SKM-1 (cell line): ENCODE results near the gene DUXA.
A peak's percentile ranks its signal among the peaks of the same experiment; 100 is the strongest.
"Not testable (repeated sequence)": the region's sequence is repeated elsewhere in the genome, so short reads cannot be mapped to it uniquely, and the experiment has no call there.

Source experiments
- DNase-seq: peaks from one replicate; lab custom pipeline; 2025; ENCODE audit not compliant: unreplicated experiment; lab: John Stamatoyannopoulos, UW

Gene DUXA

DNA sequence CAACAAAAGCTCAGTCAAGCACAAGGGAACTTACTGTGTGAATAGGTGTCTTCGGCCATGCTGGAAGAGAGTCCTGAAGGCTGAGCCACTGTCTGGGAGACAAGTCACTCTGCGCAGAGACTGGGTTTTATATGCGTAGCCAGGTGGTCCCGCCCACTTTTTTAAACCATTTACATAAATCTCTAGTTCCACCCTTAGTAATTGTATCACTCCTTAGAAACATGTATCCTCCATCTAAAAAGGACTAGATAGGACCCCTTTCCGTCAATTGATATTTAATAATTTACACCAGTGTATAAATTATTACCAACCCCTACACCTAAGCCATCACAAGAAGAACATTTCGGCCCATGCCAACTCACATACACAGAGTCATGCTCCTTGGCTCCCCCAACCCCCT, at the start of gene DUXA:
DUXA (minus strand) TSS at position 101 of the 400 bp plus-strand sequence; CDS start at position 59, 42 bp downstream.
- DNase-seq: no peak

DNA sequence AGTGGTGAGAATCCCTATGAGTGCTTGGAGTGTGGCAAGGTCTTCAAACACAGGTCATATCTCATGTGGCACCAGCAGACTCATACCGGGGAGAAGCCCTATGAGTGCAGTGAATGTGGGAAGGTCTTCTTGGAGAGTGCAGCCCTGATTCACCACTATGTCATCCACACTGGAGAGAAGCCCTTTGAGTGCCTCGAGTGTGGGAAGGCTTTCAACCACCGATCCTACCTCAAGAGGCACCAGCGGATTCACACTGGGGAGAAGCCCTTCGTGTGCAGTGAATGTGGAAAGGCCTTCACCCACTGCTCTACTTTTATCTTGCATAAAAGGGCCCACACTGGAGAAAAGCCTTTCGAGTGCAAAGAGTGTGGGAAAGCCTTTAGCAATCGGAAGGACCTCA, 44.8 kb upstream of the DUXA start:
- DNase-seq: no peak

DNA sequence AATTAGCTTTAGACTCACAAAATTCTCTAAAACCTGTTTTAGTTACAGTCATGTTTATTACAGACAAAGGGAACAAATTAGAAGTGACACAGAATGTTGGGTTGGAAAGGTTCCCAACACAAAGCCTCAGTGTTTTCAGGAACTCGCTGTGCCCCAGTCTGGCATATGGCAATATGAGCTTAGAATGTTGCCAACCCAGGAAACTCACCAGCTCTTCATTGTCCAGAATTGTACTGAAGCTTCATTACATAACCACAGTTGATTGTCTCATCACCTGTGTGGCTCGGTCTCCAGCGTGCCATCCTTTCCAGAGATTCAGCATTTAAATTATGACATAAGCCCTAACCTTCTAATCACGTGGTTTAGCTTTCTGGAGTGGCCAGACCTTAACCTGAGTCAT, 43.1 kb upstream of the DUXA start:
- DNase-seq: no peak

DNA sequence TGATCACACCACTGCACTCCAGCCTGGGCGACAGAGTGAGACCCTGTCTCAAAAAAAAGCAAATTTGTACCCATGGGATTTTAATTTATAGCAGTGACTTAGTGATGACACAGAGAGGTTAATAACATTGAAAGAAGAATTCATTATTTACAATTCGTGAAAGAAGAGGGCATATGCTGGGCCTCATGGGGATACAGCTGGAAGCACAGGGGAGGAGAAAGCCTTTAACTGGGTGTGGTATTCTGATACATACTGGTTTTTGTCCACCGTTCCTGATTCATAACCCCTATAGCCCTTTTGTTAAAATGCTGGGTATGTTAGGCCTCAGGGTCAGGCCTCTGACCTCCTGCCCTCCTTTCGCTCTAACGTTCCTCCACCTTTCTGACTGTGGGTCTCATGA, 34.9 kb upstream of the DUXA start:
- no peak for DNase-seq

DNA sequence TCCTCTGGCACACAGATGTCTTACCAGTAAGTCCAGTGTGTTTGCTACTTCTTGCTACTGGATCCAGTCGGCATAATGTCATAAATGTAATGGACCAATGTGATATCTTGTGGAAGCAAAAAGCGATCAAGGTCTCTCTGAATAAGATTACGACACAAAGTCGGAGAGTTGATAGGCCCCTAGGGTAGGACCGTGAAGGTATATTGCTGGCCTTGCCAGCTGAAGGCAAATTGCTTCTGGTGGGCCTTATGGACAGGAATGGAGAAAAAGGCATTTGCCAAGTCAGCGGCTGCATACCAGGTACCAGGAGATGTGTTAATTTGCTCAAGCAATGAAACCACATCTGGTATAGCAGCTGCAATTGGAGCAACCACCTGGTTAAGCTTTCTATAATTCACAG, 30.6 kb upstream of the DUXA start:
- DNase-seq: not testable (repeated sequence)

DNA sequence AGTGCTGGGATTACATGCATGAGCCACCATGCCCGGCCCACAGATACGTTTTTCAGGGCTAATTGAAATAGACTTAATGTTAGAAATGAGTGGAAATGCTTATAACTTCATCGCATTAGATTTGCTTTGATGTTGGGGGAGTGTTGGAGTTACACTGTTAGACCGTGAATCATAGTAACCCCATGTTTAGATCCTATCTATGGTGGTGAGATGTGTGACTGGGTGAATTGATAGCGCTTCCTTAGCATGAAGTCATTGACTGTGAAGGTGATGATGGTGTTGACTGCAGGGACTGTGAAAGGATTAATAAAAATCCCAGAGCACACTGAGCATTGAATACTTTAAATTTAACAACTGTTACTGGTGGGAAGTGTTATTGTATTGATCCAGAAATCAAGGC, 25.7 kb upstream of the DUXA start:
- no peak for DNase-seq

DNA sequence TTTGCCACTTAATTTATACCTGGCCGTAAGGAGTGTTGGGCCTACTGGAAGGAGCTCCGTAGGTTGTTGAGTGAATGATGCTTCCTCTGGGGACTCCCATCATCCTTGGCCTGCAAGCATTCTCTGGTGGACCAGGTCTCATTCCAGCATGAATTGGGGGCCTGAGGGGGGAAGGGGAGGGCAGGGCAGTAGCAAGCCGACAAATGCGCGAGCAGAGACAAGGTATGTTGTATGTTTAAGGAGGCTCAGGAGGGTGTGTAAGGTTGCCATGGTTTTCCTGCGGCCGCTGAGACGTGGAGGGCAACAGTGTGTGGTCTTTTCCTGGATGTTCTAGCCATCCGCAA, 24.8 kb upstream of the DUXA start:
- DNase-seq: no peak

DNA sequence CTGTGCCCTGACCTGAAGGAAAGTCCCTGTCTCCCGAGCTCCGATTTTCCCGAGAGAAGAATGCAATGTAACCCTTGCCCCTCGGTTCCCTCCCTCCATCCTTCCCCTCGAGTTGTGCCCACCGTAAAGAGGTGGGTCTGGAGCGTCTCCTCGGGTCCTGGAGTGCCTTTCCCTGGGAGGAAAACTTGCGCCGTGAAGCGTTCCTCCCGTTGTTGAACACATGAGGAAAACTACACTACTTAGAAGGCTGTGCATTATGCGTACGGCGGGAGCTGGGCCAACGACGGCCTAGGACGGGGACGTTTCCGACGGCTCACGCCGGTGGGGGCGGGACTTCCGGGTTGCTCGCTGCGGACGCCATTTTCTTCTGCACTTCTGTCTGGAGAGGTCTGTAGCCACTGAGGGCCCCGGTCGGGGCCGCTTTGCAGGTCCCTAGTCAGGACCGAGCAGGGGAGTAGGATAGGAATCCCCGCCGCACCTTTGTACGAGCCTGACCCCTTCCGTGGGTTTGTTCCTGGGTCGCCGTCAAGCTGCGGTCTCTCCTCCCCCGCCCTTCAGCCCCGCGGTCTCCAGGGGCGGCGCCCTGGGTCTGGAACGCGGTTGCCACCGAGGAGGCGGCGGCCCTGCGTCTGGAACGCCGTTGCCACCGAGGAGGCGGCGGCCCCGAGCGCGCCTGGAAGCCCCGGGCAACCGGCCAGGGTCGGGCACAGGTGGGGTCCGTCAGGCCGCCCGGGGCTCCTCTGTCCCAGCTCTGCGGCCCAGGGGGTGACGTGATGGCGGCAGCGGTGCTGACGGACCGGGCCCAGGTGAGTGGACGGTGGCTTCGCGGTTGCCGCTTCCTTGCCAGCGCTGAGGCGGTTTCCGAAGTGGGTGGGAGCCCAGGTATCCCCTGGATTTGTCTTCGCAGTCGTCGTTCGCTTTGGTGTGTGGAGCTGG, 24.1 kb upstream of the DUXA start, which contains the start of gene ZNF264:
ZNF264 (plus strand) TSS at position 360 of the 936 bp plus-strand sequence; CDS start at position 774, 414 bp downstream.
- peak; percentile 2 for DNase-seq

DNA sequence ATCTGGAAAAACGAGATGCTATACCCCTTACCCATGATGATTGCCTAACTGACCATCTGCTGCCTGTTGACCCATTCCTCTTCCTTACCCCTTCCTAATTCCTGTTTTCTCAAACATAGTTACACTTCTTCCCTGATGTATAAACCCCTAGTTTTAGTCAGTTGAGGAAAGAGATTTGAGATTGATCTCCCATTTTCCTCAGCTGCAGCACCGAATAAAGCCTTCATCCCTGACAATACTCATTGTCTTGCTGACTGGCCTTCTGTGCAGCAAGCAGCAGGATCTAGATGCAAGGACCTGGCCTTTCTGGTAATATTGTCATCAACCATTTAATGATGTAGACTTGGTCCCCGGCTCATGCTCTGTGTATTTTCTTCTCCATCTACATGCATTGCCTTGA, 23.0 kb upstream of the DUXA start:
- no peak for DNase-seq

DNA sequence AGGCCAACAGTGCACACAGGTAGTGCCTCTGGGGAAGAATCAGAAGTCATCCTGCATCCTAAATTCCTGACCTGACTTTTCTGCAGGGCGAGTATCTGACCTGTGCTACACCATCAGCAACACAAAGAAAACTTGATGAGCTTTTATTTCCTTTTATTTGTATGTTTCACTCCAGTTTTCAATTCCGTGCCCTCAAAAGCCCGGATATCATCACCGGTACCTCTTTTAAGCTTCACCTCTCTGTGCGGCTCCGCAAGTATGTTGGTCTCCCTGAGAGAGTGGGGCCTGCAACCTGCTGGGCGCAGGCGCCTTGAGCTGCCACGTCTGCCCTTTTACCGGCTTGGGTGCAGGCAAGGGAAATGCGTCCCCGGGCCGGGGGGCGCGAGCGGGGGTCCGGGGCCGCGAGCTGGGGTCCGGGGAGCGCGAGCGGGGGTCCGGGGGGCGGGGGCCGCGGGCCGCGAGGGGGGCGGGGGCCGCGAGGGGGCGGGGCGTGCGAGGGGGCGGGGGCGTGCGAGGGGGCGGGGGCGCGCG, 4.3 kb upstream of the DUXA start:
- no peak for DNase-seq

DNA sequence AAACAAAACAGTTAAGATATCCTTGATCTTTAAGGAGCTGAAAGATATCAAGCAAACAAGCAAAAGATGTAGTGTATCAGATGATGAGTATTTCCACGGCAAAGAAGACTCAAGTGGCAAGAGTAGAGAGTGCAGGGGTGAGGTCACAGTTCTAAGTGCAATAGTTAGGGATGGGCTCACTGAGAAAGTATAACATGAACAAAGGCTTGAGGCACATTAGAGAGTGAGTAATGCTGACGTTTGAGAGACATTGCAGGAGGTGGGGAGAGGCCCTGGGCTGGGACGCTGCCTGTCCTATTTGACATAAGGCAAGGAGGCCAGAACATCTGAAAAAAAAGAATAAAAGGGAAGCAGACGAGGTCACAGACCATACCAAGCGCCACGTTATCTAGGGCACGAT, 1.4 kb downstream of the DUXA start:
- no peak for DNase-seq

DNA sequence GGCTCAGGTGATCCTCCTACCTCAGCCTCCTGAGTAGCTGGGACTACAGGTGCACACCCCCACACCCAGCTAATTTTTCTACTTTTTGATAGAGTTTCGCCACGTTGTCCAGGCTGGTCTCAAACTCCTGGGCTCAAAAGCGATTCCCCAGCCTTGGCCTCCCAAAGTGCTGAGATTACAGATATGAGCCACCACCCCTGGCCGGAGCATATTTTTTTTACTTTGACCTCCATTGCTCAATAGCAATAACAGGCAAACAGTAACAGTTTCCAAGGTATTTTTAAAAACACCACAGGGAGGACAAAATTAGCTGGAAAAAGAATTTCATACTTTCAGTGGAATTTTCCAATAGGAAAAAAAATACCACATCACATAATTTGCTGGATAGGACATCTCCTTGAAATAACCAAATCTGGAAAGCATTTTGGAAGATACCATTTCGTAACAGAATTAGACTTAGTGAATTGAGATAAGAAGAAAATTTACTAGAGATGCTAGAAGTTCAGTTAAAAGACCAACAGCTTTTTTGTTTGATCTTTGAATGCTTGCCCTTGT, 5.2 kb downstream of the DUXA start:
- no peak for DNase-seq

DNA sequence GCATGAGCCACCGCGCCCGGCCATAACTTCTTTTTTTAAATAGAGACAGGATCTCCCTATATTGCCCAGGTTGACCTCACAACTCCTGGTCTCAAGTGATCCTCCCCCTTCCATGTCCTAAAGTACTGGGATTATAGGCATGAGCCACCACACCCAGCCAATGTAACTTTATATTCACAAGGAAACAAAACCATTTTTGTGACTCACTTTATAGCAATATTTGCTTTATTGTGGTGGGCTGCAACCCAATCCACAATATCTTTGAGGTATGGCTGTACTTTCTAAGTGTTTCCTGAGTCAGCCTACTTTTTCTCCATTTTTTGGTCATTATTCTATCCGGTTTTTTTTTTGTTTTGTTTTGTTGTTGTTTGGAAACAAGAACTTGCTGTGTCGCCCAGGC, 14.4 kb downstream of the DUXA start:
- DNase-seq: no peak

DNA sequence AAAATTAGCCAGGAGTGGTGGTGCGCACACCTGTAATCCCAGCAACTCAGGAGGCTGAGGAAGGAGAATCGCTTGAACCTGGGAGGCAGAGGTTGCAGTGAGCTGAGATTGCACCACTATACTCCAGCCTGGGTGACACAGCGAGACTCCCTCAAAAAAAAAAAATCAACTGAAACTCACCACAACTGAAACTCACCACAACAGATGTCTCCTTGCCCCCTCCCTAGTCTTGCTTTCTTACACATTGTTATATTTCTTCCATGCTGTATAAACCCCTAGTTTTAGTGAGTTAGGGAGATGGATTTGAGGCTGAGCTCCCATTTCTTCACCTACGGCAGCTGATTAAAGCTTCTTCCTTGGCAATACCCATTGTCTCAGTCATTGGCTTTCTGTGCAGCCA, 25.6 kb downstream of the DUXA start:
- DNase-seq: no peak

DNA sequence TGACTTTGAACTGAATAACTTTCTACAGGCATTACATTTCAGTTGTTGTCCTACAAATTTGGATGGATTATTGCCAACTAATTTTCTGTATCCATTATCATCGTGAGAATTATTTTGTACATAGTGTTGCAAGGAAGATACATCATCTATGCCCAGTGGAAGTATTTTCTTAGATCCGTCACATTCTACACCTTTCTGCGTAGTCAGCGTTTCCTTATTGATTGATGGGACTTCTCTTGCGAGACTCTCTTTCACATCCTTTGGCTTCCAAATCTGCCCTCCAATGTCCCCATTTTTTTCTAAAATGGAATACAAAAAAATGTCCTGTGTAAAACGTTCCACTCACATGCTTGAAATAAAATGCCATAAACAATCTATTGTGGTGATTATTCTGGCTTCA, 31.5 kb downstream of the DUXA start:
- no peak for DNase-seq

DNA sequence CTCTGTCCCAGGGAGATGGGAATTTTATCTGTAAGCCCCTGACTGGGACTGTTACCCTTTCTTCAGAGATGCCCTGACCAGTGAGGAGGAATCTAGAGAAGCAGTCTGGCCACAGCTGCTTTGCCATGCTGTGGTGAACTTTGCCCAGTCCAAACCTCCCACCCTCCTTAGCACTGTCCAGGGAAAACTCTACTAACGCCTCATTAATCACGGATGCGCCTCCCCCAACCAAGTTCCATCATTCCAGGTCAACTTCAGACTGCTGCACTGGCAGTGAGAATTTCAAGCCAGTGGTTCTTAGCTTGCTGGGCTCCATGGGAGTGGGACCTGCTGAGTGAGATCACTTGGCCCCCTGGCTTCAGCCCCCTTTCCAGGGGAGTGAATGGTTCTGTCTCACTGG, 39.9 kb downstream of the DUXA start:
- DNase-seq: not testable (repeated sequence)

DNA sequence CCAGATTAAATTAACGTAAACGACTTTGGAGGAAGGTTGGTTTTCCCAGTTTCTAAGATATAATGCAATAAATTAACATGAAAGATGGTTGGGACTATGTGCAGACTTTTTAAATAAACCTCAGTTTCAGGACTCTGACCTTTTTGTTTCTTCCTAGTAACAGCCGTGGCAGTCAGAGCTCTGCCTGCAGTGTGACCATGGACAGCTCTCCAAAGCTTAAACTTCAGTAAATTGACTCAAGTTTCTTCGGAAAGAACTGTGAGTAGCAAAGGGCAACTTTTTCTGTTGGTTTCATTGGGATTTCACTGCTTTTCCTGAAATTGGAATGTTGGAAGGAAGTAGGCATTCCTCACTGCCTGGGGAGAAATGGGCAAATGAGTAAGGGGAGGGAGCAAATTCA, 43.4 kb downstream of the DUXA start:
- no peak for DNase-seq

DNA sequence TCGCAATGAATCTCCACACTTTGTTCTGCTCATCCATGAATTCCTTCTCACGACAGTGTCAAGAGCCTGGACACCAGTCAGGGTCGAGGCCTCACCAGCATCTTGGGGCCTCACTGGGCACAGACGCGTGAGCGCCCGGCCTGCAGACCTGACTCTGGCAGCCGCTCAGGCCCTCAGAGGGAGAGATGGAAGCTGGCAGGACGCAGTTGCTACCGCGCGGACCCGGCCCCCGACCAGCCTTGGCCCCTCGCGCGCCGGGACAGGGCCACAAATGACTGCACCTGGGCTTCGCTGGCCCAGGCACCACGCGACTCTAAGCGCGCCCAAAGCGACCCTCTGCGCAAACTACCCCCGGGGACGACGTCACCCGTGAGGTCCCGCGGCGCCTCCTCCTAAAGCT, 48.4 kb downstream of the DUXA start:
- DNase-seq: no peak

DNA sequence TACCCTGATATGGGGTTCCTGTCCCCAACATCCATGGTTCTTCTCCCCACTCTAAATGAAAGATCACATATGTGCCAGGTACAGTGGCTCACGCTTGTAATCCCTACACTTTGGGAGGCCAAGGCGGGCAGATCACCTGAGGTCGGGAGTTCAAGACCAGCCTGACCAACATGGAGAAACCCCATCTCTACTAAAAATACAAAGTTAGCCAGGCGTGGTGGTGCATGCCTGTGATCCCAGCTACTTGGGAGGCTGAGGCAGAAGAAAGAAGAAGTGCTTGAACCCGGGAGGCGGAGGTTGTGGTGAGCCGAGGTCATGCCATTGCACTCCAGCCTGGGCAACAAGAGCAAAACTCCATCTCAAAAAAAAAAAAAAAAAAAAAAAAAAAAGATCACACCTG, 53.8 kb downstream of the DUXA start:
- DNase-seq: not testable (repeated sequence)

DNA sequence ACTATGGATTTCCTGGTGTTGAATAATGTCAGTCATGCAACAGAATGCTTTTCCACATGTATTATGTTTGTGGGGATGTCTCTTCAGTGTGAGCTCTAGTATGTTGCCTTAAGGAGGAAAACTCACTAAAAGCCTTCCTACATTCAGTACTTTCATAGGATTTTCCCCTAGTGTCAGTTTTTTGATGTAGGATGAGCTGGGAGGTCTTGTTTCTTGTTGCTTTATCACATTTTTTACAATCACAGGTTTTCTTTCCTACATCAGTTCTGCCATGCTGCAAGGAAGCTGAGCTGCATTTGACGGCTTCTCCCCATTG, 56.0 kb downstream of the DUXA start:
- DNase-seq: no peak

DNA sequence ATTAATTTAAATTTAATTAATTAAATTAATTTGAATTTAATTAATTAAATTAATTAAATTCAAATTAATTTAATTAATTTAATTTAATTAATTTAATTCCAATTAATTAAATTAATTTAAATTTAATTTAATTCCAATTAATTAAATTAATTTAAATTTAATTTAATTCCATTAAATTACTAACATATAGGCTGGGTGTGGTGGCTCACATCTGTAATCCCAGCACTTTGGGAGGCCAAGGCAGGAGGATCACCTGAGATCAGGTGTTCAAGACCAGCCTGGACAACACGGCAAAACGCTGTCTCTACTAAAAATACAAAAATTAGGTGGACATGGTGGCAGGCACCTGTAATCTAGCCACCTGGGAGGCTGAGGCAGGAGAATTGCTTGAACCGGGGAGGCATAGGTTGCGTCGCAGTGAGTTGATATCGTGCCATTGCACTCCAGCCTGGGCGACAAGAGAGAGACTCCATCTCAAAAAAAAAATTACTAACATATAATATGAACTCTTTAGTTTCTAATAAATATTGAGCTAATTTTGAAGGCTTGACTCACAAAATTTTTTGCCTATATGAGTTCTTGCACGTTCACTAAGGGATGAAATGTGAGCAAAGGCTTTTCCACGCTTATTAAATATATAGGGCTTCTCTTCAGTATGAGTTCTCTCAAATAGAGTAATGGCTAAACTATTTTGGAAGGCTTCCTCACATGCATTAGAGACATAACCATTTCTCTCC, 56.5 kb downstream of the DUXA start:
- DNase-seq: no peak

DNA sequence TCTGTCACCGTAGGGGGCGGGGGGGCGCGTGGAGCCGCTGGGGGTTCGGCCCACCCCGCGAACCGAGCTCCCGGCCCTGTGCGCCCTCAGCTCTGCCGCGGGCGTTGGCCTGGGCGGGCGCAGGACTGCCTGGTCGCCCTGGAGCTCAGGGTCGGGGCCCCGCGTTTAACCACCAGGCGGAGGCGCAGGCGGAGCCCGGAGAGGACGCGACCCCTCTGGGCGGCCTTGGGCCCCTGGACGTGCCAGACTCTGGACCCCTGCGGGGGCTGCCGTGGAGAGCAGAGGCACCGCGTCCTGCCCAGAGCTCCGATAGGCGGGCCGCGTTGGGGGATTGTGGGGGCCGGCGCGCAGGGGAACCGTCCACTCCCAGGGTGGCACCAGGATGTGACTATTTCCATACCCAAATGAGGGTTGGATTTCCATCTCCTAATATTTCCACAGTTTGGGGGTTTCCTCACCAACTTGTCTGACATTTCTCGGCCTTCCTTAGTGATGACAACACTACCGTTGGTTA, 60.5 kb downstream of the DUXA start:
- DNase-seq: no peak
